HuH-7 (cell line): ENCODE data around the gene PIMREG.

Source experiments
- DNase-seq: peaks from one replicate; pipeline ENCODE4 v3.0.0; 2011; ENCODE audit warnings: low spot score

Gene PIMREG

DNA sequence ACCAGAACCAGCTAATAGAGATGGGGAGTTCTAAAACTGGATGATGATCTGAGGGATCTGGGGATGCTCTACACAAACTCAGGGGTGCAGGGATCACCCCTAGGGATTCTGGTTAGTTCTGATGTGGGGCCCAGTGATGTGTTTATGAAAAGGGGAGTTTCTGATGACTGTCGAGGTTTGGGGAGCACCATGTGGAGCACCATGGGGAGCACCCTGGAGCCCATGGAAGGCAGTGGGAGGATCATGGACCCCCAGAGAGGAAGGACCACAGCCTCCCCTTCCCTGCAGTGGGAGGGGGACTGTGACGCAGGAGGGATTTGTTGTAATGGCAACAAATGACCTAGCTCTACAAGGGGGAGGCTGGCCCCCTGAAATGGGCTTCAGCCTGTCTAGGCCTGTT is 18.4 kb downstream of the PIMREG start:
- no peak for DNase-seq

DNA sequence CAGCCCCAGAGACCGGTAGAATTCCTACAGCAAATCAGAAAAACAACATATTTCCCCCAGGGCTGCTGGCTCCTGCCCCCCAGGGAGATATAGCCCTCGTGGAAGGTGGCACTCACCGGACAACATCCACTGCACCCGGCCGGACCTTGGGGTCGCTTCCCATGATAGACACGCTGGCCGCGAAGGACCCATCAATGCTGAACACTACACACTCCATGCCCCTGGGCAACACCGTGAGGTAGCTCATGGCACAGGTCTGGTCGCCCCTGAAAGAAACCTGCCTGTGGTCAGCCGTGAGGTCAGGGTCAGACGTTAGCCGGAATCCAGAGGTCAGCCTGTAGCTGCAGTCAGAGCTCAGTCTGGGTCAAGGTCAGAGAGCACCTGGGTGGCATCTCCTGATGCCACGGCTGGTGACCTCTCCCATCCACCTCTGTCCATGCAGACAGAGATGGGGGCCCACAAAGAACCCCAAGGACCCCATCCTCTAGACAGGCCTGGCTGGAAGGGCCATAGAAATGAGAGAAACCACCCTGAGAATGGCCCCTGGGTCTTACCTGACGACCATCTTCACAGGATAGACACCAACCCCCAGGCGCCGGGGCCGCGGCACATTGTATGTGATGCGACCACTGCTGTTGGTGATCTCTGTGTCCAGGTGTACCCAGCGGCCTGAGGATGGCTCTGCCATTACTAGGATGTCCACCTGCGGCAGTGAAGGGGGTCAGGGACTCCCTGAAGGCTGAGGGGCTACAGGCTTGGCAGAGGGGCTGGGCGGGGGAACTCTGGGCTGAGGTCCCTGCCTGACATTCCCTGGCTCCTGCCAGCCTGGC is 19.6 kb downstream of the PIMREG start:
- DNase-seq: no peak

DNA sequence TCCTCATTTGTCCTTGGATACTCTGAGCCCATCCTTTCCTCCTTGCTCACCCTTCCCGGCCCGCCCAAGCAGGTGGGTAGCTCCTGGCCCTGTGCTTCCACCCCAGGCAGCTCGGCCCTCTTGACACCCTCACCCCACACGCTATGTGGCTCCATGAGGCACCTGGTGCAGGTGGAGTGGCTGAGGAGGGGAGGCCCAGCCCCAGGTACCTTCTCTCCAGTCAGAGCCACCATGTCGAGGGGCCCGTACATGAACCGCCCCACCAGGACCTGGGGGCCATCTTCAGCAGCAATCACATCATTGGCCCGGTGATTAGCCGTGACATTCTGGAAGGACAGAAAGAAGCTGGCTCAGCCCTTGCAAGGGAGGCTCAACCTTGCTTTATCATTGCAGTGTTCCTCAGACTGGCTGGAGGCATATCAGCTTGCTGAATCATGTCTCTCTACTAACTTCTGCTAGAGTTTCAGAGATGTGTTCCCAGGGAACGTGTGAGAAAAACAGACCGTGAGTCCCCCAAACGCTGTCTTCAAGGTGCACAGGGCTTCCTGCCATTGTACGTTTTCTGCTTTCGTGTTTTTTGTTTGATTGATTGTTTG is 20.3 kb downstream of the PIMREG start:
- no peak for DNase-seq

DNA sequence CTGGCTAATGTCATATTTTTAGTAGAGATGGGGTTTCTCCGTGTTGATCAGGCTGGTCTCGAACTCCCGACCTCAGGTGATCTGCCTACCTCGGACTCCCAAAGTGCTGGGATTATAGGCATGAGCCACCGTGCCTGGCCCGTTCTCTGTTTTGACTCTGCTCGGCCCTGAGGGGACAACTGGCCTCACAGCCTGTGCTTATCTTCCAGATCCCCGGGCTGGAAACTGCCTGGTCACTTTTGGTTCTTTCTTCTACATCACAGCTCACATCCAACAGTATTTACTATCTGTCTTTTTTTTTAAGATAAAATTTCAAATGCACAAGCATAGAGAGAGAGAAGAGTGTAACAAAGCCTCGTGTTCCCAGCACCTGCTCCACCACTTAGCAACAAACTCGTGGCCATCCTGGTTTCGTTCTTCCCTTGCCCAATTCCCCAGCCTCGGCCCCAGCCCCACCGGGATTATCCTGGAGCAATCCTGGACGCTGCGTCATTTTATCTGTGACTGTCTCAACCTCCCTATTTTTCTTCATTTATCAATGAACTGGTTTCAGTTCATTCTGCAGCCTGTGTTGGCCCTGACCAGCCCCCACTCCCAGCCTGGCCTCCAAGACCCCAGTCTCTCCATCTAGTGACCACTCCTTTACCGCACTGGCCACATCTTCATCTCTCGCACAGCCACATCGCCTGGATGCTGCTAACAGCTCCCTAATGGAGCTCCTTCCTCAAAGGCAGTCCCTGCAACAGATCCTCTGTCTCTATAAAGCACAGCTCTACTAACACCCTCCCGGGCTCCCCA is 21.1 kb downstream of the PIMREG start:
- no peak for DNase-seq

DNA sequence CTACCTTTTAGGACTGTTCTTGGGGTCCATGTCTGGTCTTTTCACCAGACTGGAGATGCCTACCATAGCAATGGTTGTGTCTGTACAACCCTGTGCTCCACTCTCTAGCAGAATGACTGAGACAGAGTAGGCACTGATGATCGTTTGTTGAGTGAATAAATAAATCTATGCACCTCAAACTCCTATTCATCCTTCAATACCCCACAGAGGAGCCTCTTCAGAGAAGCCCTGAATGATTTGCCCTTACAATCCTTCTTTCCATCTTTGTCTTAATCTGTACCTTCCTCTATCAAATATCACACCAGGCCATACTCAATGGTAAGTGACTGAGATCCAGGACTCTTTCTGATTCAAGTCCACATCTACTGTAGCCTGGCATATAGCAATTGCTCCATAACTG is 23.3 kb downstream of the PIMREG start:
- no peak for DNase-seq

DNA sequence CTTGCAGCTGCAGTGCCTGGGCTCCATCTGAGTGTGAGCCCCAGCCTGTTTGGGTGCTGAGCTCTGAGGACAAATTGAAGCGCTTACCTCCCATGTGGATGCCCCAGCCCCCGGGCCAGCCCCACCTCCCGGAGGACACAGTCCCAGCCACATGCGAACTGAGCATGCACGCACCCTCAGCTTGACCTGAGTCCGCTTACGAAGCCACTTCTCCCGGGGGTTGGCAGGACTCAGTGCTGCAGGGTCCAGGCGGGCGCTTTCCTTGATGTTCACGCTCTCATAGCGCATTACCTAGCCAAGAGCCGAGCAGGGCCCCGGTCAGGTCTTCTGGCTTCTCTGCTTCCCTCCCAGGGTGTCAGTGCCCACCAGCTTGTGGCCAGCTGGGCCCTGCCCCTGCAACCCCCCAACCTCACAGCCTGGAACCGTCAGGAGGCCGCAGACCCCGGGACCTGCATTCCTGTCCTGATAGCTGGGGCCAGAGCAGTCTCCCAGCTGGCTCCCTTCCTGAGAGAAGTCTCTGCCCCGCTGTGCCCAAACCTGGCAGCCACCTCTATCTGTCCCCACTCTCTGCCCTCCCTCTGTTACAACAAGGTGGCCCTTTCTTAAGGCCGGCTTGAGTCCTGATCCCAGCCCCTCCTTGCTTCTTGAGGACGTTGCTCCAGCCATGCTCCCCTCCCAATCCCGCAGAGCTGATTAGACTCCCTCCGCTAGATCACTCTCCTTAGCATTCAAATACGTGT is 24.0 kb downstream of the PIMREG start:
- DNase-seq: no peak

DNA sequence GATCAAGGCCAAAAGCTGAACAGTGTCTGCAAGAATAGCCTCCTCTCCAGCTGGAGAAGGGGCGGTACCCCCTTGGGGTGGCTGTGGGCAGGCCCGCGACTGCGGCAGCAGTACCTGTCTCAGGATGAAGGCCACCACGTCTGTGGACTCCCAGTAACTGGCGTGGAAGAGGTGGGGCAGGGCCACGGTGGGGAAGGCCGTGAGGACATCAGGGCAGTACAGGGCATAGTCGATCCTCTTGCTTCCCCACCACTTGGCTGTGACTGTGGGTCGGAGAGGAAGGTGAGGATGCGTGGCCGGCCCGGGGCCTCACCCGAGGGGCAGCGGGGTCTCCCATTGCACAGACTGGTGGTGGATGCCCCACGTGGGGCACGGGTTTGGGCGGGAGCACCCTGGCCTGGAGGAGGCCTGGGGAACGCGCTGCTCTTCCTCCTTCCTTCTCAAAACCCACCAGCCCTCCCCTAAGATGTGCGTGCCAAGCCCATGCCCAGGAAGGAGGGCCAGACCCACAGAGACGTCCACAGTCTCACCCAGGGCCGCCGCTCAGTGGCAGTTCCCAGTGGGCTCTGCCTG is 26.0 kb downstream of the PIMREG start:
- DNase-seq: no peak

DNA sequence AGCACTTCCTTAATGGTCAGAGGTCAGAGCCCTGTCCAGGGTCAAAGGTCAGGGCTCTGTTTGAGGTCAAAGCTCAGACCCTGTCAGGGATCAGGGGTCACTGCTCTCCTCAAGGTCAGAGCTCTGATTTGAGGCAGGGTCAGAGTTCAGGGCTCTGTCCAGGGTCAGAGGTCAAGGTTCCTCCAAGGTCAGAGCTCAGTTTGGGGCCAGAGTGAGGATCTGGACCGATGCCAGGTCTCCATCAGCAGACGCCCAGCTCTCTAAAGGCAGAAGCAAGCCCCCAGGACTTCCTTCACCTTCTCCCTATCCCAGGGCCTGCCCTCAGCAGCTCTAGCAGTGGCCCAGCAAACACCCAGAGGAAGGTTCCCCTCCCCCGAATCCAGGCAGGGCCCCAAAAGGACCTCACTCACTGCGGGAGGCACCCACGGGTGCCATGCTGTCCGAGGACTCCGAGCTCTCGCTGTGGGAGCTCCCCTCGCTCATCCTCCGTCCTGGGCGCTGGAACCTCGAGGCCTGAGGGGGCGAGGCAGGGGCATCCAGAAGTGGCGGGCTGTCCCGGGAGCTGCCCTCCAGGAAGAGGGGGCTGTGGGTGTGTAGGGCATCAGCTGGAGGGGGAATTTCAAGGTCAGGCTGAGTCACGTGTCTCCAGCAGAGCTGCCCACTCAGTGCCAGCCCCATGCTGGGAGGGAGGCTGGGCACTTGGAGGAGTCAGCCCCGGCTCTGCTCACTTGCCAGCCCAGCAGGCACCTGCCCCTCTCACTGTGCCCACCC is 26.7 kb downstream of the PIMREG start:
- no peak for DNase-seq

DNA sequence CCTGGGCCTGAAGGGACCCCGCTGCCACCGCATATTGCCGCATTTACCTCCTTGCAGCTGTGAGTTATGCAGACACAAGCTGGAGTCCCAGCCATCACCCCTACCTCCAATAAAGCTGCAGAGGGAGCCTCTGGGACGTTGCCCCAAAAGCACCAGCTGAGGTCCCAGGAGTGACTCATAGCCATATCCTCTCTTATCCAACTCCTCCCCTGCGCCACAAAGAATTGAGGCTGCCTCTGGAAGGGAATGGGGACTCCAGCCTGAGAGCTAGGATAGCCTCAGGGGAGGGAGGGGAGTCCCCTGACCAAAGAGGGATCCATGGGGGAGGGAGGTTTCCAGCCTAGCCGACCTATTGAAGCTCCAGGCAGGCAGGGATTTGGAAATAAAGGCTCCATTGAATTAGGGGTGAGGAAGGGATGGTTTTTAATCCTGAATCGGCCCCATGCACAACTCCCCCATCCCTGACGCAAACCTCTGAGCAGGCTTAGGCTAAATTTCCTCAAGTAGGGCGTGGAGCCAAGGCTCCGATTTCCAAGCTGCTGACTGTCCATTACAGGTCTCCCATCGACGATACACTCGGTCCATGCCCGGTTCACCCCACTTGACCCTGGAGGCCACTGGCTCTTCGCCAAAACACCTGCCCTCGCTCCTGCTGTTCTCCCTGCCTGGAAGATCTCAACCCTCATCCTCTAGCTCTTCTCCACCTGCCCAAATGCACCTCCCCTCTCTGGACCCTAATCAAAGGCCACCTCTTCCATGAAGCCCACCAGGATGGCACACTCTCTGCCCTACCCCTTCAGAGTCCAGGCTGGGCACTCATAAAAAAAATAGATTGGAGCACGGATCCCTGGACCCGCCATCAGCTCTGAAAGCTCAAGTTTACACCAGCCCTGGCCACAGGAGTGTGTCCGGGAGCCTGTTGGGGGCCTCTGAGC is 27.5 kb downstream of the PIMREG start:
- no peak for DNase-seq

DNA sequence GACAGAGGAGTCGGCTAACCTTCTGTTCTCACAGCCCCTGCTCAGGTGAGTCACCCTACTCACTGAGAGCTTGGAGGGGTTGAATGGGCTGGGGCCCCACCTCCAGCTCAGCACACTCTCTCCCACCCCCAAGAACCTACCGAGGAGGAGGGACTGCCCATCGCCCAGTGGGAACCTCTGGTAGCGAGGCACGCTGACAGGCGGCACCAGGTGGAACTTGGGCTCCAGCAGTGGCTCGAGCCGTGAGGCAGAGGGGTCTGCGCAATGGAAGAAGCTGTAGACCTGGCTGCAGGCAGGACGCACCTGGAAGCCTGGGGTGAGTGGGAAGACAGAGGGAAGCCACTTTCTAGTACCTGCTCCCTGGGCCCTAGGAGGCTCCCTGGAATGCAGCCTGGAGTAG is 28.3 kb downstream of the PIMREG start:
- DNase-seq: no peak

DNA sequence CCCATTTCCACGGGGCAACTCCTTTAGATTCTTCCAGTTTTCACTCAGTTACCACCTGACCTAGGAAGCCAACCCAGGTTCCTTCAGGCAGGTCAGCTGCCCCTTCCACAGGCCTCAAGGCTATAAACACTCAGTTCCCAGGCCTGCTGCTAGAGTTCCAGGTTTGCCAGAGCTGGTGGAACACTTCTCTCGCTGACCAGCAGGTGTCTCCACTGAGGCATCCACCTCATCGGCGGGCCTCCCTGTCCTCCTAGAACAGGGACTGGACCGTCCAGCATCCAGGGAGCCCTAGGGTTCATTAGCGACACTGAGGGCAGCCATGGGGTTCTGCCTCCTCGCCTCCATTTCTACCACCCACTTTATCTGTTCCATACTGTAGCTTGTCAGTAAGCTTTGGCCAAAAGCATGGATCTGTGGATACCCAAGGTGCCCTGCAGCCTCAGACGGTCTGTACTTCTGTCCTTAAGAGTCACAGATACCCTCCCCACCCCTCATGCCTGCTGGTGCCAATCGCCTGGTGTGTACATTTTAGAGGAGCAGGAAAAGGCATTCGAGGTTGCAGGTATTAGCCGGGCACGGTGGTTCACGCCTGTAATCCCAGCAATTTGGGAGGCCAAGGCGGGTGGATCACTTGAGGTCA is 29.0 kb downstream of the PIMREG start:
- DNase-seq: peak; percentile 90

DNA sequence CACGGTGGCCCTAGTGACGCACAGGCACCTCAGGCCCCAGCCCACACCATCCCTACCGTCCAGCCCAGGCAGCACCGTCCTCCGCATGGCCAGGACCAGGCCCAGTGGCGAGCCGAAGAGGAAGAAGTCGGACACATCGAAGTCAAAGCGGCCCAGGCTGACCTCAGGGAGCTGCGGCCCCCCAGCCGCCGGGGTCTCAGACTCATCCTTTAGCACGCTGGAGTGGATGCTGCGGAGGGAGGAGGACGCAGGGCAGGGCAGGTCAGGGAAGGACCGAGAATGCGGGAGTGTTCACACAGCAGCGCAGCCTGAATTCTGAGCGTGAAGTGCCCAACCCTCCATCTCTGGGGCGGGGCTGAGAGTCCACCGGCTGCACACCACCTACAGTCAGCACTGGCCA is 30.1 kb downstream of the PIMREG start:
- DNase-seq: no peak

DNA sequence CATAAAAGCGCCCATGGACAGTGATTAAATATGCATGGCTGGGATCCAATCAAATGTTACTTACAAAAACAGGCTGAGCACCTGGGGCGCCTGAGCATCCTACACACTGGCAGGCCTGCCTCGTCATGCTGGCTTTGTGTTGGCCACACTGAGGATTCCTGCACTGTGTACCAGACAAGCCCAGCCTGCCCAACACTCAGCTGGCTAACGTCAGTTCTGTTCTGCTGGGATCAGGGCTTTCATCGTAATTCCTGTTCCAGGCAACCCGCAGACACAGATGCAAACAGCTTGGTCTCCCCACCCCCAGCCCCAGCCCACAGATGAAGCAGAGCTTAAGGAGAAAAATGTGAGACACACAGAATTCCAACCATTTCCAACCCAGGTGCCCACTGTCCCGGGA is 30.7 kb downstream of the PIMREG start:
- DNase-seq: no peak

DNA sequence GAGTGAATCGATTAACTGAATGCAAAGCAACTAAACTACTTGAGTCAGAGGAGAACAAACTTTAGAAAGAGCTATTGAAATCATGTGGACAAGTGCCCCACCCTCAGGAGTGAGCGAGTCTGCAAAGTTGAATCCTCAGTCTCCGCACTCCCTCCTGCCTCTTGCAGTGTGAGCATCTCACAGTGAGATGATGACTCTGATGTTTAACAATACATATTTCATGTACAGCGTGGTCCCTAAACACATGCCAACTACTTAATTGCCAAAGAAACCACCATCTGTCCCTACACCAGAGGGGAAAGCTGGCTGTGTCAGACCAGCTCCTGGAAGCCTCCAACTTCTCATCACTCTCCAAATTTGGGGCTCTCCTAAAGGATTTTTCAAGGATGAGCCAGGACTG is 31.2 kb downstream of the PIMREG start:
- DNase-seq: no peak

DNA sequence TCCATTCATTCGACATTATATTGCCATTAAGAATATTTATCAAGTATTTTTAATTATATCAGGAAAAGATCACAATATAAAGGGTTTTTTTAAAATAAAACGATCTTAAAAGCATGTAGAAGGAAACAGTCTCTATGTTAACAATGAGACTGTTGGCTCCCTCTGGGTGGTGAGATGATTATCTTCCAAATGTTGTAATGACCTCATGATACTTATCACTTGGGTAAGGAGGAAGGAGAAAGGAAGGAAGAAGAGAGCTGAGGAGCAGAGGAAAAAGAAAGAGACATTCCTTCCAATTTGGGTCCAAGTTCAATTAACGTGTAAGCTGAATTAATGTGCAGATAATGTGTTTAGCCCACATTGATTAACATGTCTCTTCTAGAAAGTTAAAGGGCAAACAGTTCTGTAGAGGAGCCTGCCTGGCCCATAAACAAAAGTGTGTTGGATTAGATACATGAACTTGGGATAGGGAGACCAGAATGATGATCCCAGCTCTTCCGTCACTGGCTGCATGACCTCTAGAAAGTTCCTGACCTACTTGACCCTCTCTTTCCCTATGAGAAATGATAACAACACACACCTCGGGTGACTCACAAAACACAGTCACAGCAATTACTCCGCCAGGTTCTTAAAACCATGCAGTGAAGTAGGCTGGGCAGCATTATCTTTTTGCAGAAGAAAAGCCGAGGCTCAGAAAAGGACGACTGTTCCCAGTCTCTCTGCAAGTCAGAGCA is 32.0 kb downstream of the PIMREG start:
- DNase-seq: no peak

DNA sequence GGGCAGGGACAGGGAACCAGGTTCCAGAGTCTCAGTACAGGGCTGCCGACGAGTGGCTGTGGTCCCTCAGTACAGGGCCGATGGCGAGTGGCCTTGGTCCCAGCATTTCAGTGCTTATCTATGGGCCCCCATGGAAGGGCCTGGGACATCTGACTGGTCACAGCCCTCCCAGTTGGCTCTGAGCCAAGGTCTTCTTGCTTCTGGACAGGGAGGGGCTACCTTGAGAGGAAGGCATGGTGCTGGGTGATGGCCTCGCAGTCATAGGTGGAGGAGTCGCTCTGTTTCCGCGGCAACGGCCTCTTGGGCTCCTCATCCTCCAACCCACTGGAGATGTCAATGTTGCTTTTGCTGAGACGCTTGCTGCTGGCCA is 32.5 kb downstream of the PIMREG start:
- no peak for DNase-seq

DNA sequence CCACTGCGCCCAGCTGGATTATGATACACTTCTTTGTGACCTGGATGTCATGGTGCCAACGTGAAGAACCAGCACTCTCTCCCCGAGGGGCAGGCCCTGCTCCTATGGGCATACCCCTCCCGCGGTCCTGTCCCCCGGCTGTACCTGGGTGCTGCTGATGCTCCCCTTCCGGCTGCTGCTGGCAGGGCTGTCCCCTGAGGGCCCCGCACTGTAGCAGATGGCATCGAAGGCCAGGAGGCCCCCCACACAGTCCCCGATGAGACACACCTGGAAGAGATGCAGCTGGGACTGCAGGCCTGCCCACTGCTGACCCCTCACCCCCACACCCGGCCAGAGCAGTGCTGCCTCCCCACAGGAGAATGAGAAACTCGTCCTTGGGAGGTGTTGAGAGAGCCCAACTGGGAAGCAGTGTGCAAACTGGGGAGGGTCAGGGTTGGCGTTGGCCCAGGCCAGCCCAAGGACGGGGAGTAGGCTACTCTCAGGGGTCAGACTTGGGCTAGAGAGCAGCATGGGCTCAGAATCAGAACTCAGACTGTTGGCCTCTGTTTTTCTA is 33.7 kb downstream of the PIMREG start:
- no peak for DNase-seq

DNA sequence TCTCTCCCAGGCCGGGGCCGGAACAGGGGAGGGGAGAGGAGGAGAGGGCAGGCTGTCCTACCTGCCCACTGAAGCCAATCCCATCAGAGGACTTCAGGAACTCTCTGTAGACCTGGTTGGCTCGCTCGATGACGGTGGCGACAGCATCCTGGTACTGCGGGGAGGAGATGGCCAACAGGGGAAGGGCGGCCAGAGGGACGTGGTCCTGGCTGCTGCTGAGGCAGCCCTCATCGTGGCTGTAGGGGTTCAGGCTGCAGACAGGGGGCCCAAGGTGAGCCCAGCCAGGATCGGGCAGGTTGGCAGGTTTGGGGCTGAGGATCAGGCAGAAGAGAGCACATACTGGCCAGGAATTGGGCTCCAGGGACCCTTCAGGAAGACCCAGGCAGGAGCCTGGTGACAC is 34.2 kb downstream of the PIMREG start:
- no peak for DNase-seq
